HFFc6 (cell line): Measurements from ENCODE around the gene RGS6. TPM values are rescaled to one million over a fixed set of nuclear protein-coding genes. Genes with fewer than 3 reads are reported as not detected.

Experiments used
- DNase-seq: peaks from one replicate; pipeline ENCODE4 v3.0.0-alpha.2; 2018
- H3K27ac Mint-ChIP-seq: 2 replicates; pipeline ENCODE4 v1.8.0; 2020; ENCODE audit warnings: mild to moderate bottlenecking, mixed read lengths
- H3K27me3 Mint-ChIP-seq: 2 replicates; pipeline ENCODE4 v1.8.0; 2021; ENCODE audit warnings: mild to moderate bottlenecking, moderate library complexity, mixed read lengths; ENCODE audit not compliant: insufficient read depth
- H3K36me3 Mint-ChIP-seq: 2 replicates; pipeline ENCODE4 v1.8.0; 2021; ENCODE audit warnings: low read depth, mixed read lengths
- H3K4me1 Mint-ChIP-seq: 2 replicates; pipeline ENCODE4 v1.8.0; 2020; ENCODE audit warnings: low read depth, mixed read lengths
- H3K4me3 Mint-ChIP-seq: 2 replicates; pipeline ENCODE4 v1.8.0; 2020; ENCODE audit warnings: mild to moderate bottlenecking, moderate library complexity, mixed read lengths
- H3K9me3 Mint-ChIP-seq: 2 replicates; pipeline ENCODE4 v1.8.0; 2020; ENCODE audit warnings: mild to moderate bottlenecking, mixed read lengths
- CTCF ChIP-seq: fragments of 200-600 bp; sonication (generic); IDR thresholded peaks from 2 replicates; pipeline ENCODE4 v1.5.0; 2021; ENCODE audit warnings: antibody characterized with exemption, mild to moderate bottlenecking
- total RNA-seq, 6 experiments: library from RNA; stranded (reverse); fragmentation: NEBNext Ultra II Directional; extraction: Animal tissue kit (Norgen Biotek cat#: 25700); gene quantifications; 2 replicates in 1 of 6; 3 replicates in 5 of 6; pipeline ENCODE4 v1.2.3, GENCODE V29; 2021

The RGS6 gene
- total RNA-seq, 6 experiments from 2014 or later: not detected

- H3K4me3 Mint-ChIP-seq: no peak overlapping the region
- no peak for TF ChIP-seq CTCF
- no peaks in the 10 kb centered on the region for H3K4me1 Mint-ChIP-seq
- no peak overlapping the region for H3K27ac Mint-ChIP-seq
- peaks cover 36% of the 10 kb centered on the region for H3K9me3 Mint-ChIP-seq
- DNase-seq: no peak
- no peaks in the 10 kb centered on the region; the same call in 1 of the 2 replicates for H3K36me3 Mint-ChIP-seq
- H3K27me3 Mint-ChIP-seq: peaks cover 2% of the 10 kb centered on the region
Observed at GRCh38 chr14:72084935-72085334, 152.7 kb downstream of the RGS6 start.

GRCh38 chr14:72089625-72090024 is 157.4 kb downstream of the RGS6 start:
- Mint-ChIP-seq H3K27ac (no peak overlapping the region), H3K4me3 (no peak overlapping the region), H3K4me1 (no peaks in the 10 kb centered on the region), H3K27me3 (peaks cover 2% of the 10 kb centered on the region), H3K36me3 (no peaks in the 10 kb centered on the region), H3K9me3 (peaks cover 35% of the 10 kb centered on the region)
- no peak for TF ChIP-seq CTCF
- DNase-seq: no peak

- Mint-ChIP-seq H3K27me3 (no peaks in the 10 kb centered on the region; the same call in 1 of the 2 replicates), H3K4me1 (no peaks in the 10 kb centered on the region), H3K9me3 (peaks cover 23% of the 10 kb centered on the region), H3K27ac (no peak overlapping the region), H3K36me3 (no peaks in the 10 kb centered on the region), H3K4me3 (no peak overlapping the region)
- TF ChIP-seq CTCF: no peak
- no peak for DNase-seq
Observed at GRCh38 chr14:72094844-72095582, 162.8 kb downstream of the RGS6 start.

GRCh38 chr14:72097173-72097783 is 165.0 kb downstream of the RGS6 start:
- no peak for DNase-seq
- no peaks in the 10 kb centered on the region for H3K4me1 Mint-ChIP-seq
- H3K4me3 Mint-ChIP-seq: no peak overlapping the region
- peaks cover 10% of the 10 kb centered on the region for H3K9me3 Mint-ChIP-seq
- H3K27me3 Mint-ChIP-seq: no peaks in the 10 kb centered on the region; the same call in 1 of the 2 replicates
- H3K27ac Mint-ChIP-seq: no peak overlapping the region
- TF ChIP-seq CTCF: no peak
- no peaks in the 10 kb centered on the region for H3K36me3 Mint-ChIP-seq

GRCh38 chr14:72098210-72098609 is 166.0 kb downstream of the RGS6 start:
- H3K9me3 Mint-ChIP-seq: peaks cover 14% of the 10 kb centered on the region
- DNase-seq: no peak
- no peak for TF ChIP-seq CTCF
- no peak overlapping the region for H3K4me3 Mint-ChIP-seq
- no peaks in the 10 kb centered on the region; the same call in 1 of the 2 replicates for H3K27me3 Mint-ChIP-seq
- no peaks in the 10 kb centered on the region for H3K4me1 Mint-ChIP-seq
- H3K36me3 Mint-ChIP-seq: no peaks in the 10 kb centered on the region
- H3K27ac Mint-ChIP-seq: no peak overlapping the region
